ENCODE results near the gene CDCA5. TPM values are rescaled to one million over a fixed set of nuclear protein-coding genes. Genes with fewer than 3 reads are reported as not detected.
A peak's percentile ranks its signal among the peaks of the same experiment; 100 is the strongest.
"Not testable (repeated sequence)": the region's sequence is repeated elsewhere in the genome, so short reads cannot be mapped to it uniquely, and the experiment has no call there.

Gene CDCA5
- total RNA-seq, 3 donors from 2014 or later (not counting 1 experiment from before 2014, with no cell fraction given) = 3.3 to 6.8 (median 3.8) TPM

DNA sequence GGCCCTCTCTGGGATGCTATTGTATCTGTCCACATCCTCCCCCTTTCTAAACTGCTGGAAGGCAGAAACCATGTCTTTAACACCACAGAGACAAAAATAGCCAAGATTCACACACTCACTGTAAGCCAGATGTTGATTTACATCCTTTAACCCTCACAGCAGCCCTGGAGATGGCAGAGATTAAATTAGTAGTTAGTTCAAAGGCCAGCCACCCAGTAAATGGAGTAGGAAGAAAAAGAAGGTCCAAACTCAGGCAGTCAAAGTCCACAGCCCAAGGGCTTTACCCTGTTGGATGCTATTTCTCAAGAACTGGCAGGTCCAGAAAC lies 35.8 kb upstream of the CDCA5 start:
- DNase-seq (peak; percentile 6 to 7), ATAC-seq (no peak)
- TF ChIP-seq, protein P1, sequence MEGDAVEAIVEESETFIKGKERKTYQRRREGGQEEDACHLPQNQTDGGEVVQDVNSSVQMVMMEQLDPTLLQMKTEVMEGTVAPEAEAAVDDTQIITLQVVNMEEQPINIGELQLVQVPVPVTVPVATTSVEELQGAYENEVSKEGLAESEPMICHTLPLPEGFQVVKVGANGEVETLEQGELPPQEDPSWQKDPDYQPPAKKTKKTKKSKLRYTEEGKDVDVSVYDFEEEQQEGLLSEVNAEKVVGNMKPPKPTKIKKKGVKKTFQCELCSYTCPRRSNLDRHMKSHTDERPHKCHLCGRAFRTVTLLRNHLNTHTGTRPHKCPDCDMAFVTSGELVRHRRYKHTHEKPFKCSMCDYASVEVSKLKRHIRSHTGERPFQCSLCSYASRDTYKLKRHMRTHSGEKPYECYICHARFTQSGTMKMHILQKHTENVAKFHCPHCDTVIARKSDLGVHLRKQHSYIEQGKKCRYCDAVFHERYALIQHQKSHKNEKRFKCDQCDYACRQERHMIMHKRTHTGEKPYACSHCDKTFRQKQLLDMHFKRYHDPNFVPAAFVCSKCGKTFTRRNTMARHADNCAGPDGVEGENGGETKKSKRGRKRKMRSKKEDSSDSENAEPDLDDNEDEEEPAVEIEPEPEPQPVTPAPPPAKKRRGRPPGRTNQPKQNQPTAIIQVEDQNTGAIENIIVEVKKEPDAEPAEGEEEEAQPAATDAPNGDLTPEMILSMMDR (IDR thresholded peaks at IDR 0.05) = no peak
- no peak overlapping the region for H3K27ac ChIP-seq (ENCODE audit: low read length)
- no peaks in the 10 kb centered on the region for H3K27me3 ChIP-seq (ENCODE audit: control insufficient read depth, insufficient read depth, low read length)
- H3K4me1 Mint-ChIP-seq = peaks cover 25 to 50% of the 10 kb centered on the region in 2 donors
- no peaks in the 10 kb centered on the region for H3K27me3 Mint-ChIP-seq (ENCODE audit: low read depth in 2 of 2)
- intact Hi-C loops (cut with micrococcal nuclease) = loop anchor here (10.0 kb wide), 1 partner anchor 345 kb away; the partner anchor contains the start of gene SF1
- peaks cover 38% of the 10 kb centered on the region for H3K36me3 ChIP-seq (ENCODE audit: control insufficient read depth, insufficient read depth, low read length)
- no peaks in the 10 kb centered on the region for H3K36me3 Mint-ChIP-seq
- no peak overlapping the region for H3K4me3 ChIP-seq (ENCODE audit: low read length)
- H3K4me3 Mint-ChIP-seq = no peak overlapping the region
- H3K9me3 Mint-ChIP-seq = no peaks in the 10 kb centered on the region
- H3K27ac Mint-ChIP-seq = peak overlapping the region; percentile 99 to 100
- peaks cover 48% of the 10 kb centered on the region for H3K4me1 ChIP-seq (ENCODE audit: control insufficient read depth, insufficient read depth, low read length)
- H3K9me3 ChIP-seq (ENCODE audit: control insufficient read depth, insufficient read depth, low read length) = no peaks in the 10 kb centered on the region

DNA sequence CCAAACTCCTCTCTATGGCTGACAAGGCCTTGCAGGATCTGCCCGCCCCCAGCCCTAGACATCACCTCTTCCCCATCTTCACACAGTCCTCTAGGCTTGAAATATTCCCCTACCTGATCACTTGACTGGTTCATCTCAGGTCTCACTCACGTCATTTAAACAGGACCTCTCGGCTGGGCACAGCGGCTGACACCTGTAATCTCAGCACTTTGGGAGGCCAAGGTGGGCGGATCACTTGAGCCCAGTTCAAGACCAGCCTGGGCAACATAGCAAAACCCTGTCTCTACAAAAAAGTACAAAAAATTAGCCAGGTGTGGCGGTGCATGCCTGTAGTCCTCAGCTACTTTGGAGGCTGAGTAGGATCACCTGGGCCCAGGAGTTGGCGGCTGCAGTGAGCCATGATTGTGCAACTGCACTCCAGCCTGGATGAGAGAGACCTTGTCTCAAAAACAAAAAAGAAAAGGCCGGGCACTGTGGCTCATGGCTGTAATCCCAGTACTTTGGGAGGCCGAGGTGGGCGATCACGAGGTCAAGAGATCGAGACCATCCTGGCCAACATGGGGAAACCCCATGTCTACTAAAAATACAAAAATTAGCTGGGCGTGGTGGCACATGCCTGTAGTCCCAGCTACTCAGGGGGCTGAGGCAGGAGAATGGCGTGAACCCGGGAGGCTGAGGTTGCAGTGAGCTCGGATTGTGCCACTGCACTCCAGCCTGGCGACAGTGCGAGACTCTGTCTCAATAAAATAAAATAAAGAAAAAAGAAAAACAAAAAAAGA lies 35.2 kb upstream of the CDCA5 start:
- peak in 1 of 2 donors; percentile 18 for DNase-seq
- not testable (repeated sequence) for H3K9me3 Mint-ChIP-seq; H3K4me3 Mint-ChIP-seq; H3K27me3 Mint-ChIP-seq (ENCODE audit: low read depth in 2 of 2); H3K9me3 ChIP-seq (ENCODE audit: control insufficient read depth, insufficient read depth, low read length); H3K4me3 ChIP-seq (ENCODE audit: low read length); H3K27me3 ChIP-seq (ENCODE audit: control insufficient read depth, insufficient read depth, low read length); ATAC-seq; H3K36me3 Mint-ChIP-seq
- peaks cover 25 to 50% of the 10 kb centered on the region in 2 donors for H3K4me1 Mint-ChIP-seq
- H3K27ac Mint-ChIP-seq = peak overlapping the region; percentile 99 to 100
- Histone ChIP-seq H3K27ac (ENCODE audit: low read length) (peak overlapping the region; percentile 41), H3K36me3 (ENCODE audit: control insufficient read depth, insufficient read depth, low read length) (peaks cover 35% of the 10 kb centered on the region), H3K4me1 (ENCODE audit: control insufficient read depth, insufficient read depth, low read length) (peaks cover 48% of the 10 kb centered on the region)
- 90% methylated on average over 15 of the region's 18 CpGs for WGBS (ENCODE audit: insufficient coverage)
- intact Hi-C loops (cut with micrococcal nuclease) = loop anchor here (10.0 kb wide), 1 partner anchor 344 kb away; the partner anchor contains the start of gene SF1

DNA sequence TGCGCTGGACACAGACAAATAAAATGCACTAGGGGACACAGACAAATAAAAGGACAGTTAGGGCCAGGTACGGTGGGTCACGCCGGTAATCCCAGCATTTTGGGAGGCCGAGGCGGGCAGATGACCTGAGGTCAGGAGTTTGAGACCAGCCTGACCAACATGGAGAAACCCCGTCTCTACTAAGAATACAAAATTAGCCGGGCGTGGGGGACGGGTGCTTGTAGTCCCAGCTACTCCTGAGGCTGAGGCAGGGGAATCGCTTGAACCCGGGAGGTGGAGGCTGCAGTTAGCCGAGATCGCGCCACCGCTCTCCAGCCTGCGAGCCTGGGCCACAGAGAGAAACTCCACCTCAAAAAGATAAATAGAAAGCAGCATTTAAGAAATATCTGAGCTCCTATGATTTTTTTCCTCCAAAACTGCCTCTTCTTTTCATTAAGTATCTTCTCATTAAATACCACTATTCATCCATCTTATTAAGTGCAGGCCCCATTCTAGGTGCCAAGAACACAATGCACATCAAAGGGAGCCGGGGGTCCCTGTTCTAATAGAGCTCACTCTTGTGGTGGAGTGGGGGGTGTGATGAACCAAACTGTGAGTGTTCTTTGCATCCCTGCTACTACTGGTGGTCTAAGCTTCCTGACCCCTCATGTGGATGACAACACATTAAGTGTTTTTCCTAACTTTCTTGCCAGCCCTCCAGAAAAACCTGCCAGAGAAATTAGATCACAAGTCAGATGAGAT lies 34.4 kb upstream of the CDCA5 start:
- Histone ChIP-seq H3K27ac (ENCODE audit: low read length) (peak overlapping the region; percentile 41), H3K4me1 (ENCODE audit: control insufficient read depth, insufficient read depth, low read length) (peaks cover 54% of the 10 kb centered on the region), H3K27me3 (ENCODE audit: control insufficient read depth, insufficient read depth, low read length) (no peaks in the 10 kb centered on the region), H3K4me3 (ENCODE audit: low read length) (no peak overlapping the region), H3K9me3 (ENCODE audit: control insufficient read depth, insufficient read depth, low read length) (no peaks in the 10 kb centered on the region), H3K36me3 (ENCODE audit: control insufficient read depth, insufficient read depth, low read length) (peaks cover 35% of the 10 kb centered on the region)
- ATAC-seq (no peak), DNase-seq (peak in 1 of 2 donors; percentile 25)
- TF ChIP-seq, protein P1 (IDR thresholded peaks at IDR 0.05) = peak; percentile 28
- Mint-ChIP-seq H3K9me3 (no peaks in the 10 kb centered on the region), H3K4me3 (peak overlapping the region; percentile 86), H3K4me1 (peaks cover 29 to 54% of the 10 kb centered on the region in 2 donors), H3K27me3 (ENCODE audit: low read depth in 2 of 2) (no peaks in the 10 kb centered on the region), H3K27ac (peak overlapping the region; percentile 88 to 99), H3K36me3 (no peaks in the 10 kb centered on the region)
- intact Hi-C loops (cut with micrococcal nuclease) = loop anchor here (10.0 kb wide), 1 partner anchor 343 kb away; the partner anchor contains the start of gene SF1
- WGBS (ENCODE audit: insufficient coverage) = 93% methylated on average over 18 of the region's 18 CpGs
